ENCODE data around the gene WDR82. TPM values are rescaled to one million over a fixed set of nuclear protein-coding genes. Genes with fewer than 3 reads are reported as not detected.

WDR82 gene
- total RNA-seq, 4 donors from 2014 or later: 24.6 to 128 (median 70.3) TPM

DNA sequence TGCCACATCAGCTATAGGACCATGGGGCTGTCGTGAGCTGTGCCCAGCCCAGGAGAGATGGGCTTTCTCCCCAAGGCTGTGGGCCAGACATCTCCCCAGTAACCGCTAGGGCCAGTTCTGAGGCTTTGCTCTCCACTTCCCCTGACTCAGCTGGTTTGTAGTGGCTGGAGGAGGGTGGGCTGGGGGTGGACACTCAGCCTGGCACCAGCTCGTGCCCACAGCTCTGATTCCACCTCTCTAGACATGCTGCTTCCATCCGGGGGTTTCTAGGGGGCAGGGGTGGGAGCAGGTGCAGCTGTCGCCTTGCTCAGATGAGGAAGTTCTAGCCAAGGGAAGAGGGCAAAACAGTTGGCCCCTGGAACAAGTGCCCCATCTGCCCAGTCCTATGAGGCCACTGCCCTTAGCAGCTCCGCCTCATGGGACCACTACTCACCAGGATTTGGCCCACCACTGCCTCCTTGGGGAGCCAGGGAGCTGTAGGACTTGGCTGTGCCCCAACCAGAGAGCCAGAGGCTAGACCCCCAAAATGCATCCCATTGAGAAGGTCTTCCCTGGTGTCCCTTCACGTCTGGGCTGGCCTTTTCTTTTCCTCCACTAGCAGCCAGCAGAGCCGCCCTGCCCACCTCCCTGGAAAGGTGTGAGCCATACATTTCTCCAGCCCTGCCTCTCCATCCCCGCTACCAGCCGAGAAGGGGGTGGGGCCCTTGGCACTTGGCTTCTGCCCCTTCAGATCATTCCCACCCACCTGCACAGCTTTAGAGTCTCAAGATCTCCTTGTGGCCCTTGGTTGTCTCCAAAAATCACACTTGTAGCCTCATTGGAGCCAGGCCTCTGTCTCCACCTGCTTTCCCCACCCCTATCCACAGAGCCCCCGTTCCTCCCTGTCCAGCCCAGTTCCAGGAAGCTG is 19.0 kb upstream of the WDR82 start:
- Histone ChIP-seq H3K27ac (no peak overlapping the region), H3K4me3 (no peak overlapping the region), H3K9me3 (no peaks in the 10 kb centered on the region), H3K4me1 (peaks cover 0 to 11% of the 10 kb centered on the region in 2 donors), H3K27me3 (no peaks in the 10 kb centered on the region), H3K36me3 (no peaks in the 10 kb centered on the region)
- intact Hi-C loops (cut with DNase I; ENCODE audit: low total_unique reads): no loop called here
- no peak for DNase-seq
- TF ChIP-seq POLR2A (IDR thresholded peaks at IDR 0.05): no peak
- TF ChIP-seq, protein P1, sequence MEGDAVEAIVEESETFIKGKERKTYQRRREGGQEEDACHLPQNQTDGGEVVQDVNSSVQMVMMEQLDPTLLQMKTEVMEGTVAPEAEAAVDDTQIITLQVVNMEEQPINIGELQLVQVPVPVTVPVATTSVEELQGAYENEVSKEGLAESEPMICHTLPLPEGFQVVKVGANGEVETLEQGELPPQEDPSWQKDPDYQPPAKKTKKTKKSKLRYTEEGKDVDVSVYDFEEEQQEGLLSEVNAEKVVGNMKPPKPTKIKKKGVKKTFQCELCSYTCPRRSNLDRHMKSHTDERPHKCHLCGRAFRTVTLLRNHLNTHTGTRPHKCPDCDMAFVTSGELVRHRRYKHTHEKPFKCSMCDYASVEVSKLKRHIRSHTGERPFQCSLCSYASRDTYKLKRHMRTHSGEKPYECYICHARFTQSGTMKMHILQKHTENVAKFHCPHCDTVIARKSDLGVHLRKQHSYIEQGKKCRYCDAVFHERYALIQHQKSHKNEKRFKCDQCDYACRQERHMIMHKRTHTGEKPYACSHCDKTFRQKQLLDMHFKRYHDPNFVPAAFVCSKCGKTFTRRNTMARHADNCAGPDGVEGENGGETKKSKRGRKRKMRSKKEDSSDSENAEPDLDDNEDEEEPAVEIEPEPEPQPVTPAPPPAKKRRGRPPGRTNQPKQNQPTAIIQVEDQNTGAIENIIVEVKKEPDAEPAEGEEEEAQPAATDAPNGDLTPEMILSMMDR (IDR thresholded peaks at IDR 0.05): no peak

DNA sequence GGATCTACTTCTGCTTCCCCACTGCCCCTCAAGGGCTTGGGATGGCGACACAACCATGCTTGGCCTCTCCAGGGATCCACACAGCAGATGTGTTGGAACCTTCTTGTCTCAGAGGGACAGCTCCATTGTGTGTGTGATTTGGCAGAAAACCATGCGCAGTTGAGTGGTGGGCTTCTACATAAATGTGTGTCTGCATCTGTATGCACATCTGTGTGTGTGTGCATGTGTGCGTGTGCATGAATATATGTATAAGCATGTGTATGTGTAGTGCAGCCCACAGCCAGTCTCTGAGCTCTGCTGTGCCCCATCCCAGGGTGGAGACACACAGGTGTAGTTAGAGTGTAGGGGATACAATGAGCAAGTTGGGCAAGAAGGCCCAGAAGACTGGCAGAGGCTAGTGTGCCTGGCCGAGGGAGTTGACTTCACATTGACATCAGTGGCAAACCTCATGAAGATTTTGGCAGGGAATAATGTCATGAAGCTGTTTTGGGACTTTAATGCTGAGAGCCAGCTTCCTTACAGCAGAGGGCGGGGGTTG is 17.3 kb upstream of the WDR82 start:
- Histone ChIP-seq H3K4me3 (no peak overlapping the region), H3K4me1 (peaks cover 0 to 11% of the 10 kb centered on the region in 2 donors), H3K36me3 (no peaks in the 10 kb centered on the region), H3K9me3 (no peaks in the 10 kb centered on the region), H3K27ac (no peak overlapping the region), H3K27me3 (no peaks in the 10 kb centered on the region)
- no peak for DNase-seq
- intact Hi-C loops (cut with DNase I; ENCODE audit: low total_unique reads): no loop called here
- TF ChIP-seq, protein P1 (IDR thresholded peaks at IDR 0.05): no peak
- TF ChIP-seq POLR2A (IDR thresholded peaks at IDR 0.05): no peak

DNA sequence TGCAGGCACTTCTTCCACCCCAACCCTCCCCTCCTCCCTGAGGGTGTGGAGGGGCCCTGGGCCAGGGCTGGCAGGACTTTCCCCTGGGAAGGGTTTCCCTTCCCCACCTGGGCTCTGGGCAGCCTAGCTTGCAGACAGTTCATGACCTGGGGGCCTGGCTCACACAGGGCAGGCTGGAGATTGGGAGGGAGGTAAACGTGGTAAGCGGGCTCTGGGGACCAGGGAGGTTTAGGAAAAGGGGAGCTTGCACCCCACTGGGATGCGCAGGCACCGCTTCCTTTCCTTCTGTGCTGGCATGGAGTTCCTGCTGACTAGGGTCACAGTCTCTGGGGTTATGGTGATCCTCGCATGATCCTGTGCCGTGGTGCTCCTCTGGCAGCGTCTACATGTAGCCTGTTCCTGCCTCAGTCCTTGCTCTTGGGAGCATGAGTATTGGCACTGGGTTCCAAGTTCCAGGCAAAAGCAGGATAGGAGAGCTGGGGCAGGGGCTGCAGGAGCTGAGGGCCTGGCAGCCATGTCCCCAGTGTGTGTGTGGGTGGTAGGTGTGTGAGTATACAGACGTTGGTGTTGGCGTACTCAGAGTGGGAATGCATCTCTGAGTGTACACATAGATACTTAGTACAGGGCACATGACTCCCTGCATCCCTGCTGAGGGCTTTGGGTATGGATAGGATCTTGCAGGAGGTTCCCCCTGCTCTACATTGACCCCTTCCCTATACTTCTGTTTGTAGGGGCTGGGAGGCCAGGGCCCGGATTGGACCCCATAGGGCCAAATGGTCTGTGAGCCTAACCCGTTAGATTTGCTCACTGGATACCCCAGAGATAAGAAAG is 16.1 kb upstream of the WDR82 start:
- H3K36me3 ChIP-seq: no peaks in the 10 kb centered on the region

DNA sequence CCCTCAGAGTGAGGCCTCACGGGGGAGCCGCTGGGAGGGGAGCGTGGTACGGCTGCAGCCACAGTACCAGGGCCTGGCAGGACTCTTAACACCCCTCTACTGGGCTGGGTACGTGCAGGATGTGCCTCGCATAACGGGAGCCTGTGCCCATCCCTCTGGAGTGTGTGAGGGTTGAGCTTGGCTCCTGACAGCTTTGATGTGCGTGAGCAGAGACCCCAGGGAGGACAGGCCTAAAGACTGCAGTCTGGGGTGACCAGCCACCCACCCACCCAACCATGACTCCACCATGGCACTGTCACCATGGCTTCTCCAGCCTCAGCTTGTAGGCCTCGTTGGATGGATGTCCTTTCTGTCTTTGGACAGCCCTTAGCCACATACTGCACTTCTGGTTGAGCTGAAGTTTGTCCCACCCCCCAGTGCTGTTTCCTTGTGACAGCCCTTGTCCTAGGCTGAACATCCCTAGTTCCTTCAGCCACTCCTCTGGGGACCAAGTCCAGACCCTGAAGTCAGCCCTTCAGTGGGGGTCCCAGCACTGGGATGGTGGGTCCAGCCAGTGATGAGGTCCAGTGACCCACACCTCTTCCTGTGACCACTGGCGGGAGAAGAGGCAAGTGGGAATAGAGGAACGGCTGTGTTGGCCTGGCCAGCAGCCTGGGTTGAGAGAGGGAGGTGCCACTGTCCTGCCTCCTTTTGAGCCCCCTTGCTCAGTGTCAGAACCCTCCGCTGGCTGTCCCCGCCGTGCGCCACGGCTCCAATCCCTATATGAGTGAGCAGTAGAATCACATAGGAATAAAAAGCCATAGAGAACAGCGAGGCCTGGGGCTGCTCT is 15.3 kb upstream of the WDR82 start:
- intact Hi-C loops (cut with DNase I; ENCODE audit: low total_unique reads): no loop called here
- no peaks in the 10 kb centered on the region for H3K36me3 ChIP-seq
- TF ChIP-seq POLR2A (IDR thresholded peaks at IDR 0.05): no peak
- TF ChIP-seq, protein P1 (IDR thresholded peaks at IDR 0.05): no peak
- no peak for DNase-seq
- no peaks in the 10 kb centered on the region for H3K9me3 ChIP-seq
- H3K27me3 ChIP-seq: no peaks in the 10 kb centered on the region
- peaks cover 0 to 5% of the 10 kb centered on the region in 2 donors for H3K4me1 ChIP-seq
- H3K27ac ChIP-seq: no peak overlapping the region
- no peak overlapping the region for H3K4me3 ChIP-seq

More for the DNA sequence above, 16.1 kb upstream of the WDR82 start:
- no peaks in the 10 kb centered on the region for H3K9me3 ChIP-seq
- DNase-seq: no peak
- H3K4me1 ChIP-seq: peaks cover 0 to 5% of the 10 kb centered on the region in 2 donors
- H3K27me3 ChIP-seq: no peaks in the 10 kb centered on the region
- intact Hi-C loops (cut with DNase I; ENCODE audit: low total_unique reads): no loop called here
- H3K27ac ChIP-seq: no peak overlapping the region
- TF ChIP-seq POLR2A (IDR thresholded peaks at IDR 0.05): no peak
- TF ChIP-seq, protein P1 (IDR thresholded peaks at IDR 0.05): no peak
- no peak overlapping the region for H3K4me3 ChIP-seq

Measured in uterus (tissue), 4 donors.